Measurements from ENCODE around the gene TUBAL3. TPM values are rescaled to one million over a fixed set of nuclear protein-coding genes. Genes with fewer than 3 reads are reported as not detected.
A peak's percentile ranks its signal among the peaks of the same experiment; 100 is the strongest.

TUBAL3 gene
- total and polyA plus RNA-seq, 9 of the 15 experiments (the other 6 are each of a cell fraction or from before 2014, with no cell fraction given), result 5.5 to 10.1 (median 6.9) TPM

GRCh38 chr10:5434017-5434753 lies 29.6 kb upstream of the TUBAL3 start (continued):
- TF ChIP-seq ZNF407 (IDR thresholded peaks at IDR 0.05; ENCODE audit: low read depth), result no peak
- TF ChIP-seq STAT5A (IDR thresholded peaks at IDR 0.05; ENCODE audit: borderline replicate concordance, low read length), result no peak
- no peak for TF ChIP-seq EP400 (IDR thresholded peaks at IDR 0.05)
- no peak for TF ChIP-seq KHSRP (IDR thresholded peaks at IDR 0.05)
- TF ChIP-seq REST (IDR thresholded peaks at IDR 0.05; ENCODE audit: borderline replicate concordance), result peak; percentile 72
- no peak for TF ChIP-seq REST (CRISPR knock-in tag; IDR thresholded peaks at IDR 0.05; ENCODE audit: low read depth)
- peak; percentile 51 to 78 (median 69); a peak in 5 of 6 replicates for TF ChIP-seq CTCF (IDR thresholded peaks at IDR 0.05 in 2 of 3, conservative IDR thresholded peaks at IDR 0.05 in 1 of 3; ENCODE audit: insufficient read depth in 2 of 3, low read depth in 1 of 3, low read length in 3 of 3)
- peak; percentile 65 to 86 for TF ChIP-seq RAD21 (CRISPR knock-in tag; conservative IDR thresholded peaks at IDR 0.05 in 1 of 2, IDR thresholded peaks at IDR 0.05 in 1 of 2)
- TF ChIP-seq KLF1 (tag; IDR thresholded peaks at IDR 0.05), result no peak

Measured in K562 (cell line).